Tibial nerve (tissue), 3 donors: Measurements from ENCODE around the gene CETN1.

ENCODE experiments used
- CTCF ChIP-seq, 5 experiments: fragments of 200-600 bp in 3 of 5; fragments of 450-650 bp in 2 of 5; sonication (generic) in 3 of 5; IDR thresholded peaks; one replicate each; pipeline ENCODE4 v1.5.1; 2016 to 2019; ENCODE audit warnings: antibody characterized with exemption in 5 of 5, mild to moderate bottlenecking in 3 of 5, moderate library complexity in 2 of 5
- POLR2A ChIP-seq, 2 donors: fragments of 450-650 bp; IDR thresholded peaks; one replicate each; pipeline ENCODE4 v1.6.1; 2017; ENCODE audit warnings: antibody characterized with exemption in 2 of 2, mild to moderate bottlenecking in 2 of 2, moderate library complexity in 2 of 2

DNA sequence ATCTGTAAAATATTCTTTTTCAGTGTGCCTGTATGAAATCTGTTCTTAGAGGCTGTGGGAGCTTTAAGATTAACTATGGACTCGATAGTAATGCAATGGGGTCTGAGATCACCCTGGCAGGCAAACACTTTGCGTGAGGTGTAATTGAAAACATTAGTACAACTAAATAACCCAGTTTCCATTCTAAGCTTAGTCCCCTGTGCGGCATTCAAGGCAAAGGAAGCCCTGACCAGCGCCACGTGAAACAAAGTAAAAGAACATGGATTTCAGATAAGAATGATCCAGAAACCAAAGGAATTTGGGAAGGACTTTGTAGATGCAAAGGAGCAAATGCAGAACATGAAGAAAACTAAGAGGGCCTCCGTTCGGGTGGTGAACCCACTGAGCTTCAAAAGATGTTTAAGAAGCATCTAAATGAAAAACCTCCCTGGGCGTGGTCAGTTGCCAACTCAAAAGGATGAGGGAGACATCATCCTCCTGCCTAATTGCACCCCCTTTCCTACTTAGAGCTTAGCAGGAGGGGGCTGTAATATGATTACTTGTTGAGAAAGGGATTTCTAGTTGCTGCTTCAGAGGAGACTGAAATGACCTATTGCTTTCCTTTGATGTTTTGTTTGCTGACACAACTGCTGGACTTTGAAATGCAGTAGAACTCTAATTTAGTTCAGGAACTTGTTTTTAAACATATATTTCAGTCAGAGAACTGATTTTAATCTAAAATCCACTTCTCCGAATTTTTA is 7.9 kb upstream of the CETN1 start:
- TF ChIP-seq POLR2A (IDR thresholded peaks at IDR 0.05) = no peak
- TF ChIP-seq CTCF (IDR thresholded peaks at IDR 0.05) = no peak
